UCSD-AML1 (cell line): ENCODE measurements around the gene KRT37.
"Not testable (repeated sequence)": the region's sequence is repeated elsewhere in the genome, so short reads cannot be mapped to it uniquely, and the experiment has no call there.

Experiments
- DNase-seq: peaks from one replicate; lab custom pipeline; 2025; ENCODE audit not compliant: unreplicated experiment; lab: John Stamatoyannopoulos, UW

KRT37 gene

GRCh38 chr17:41437254-41437653, 12.9 kb upstream of the KRT37 start:
- DNase-seq, result no peak

DNA sequence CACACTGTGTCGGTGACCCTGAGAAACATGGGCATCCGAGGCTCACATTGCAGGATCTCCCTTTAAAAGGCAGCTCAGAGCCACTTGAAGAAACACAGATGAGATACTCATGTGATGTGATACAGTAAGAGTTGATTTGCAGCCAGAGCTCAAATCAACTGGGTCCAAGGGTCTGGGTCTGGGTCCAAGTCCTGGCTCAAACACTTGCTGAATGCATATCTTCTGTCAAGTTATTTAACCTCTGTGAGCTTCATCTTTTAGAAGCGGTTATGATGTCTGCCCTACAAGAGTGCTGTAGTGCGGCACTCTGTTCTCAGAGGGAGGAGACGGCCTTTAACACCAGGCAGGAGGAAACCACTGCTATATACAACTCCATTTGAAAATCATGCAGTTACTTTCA, 10.0 kb upstream of the KRT37 start:
- DNase-seq, result no peak

DNA sequence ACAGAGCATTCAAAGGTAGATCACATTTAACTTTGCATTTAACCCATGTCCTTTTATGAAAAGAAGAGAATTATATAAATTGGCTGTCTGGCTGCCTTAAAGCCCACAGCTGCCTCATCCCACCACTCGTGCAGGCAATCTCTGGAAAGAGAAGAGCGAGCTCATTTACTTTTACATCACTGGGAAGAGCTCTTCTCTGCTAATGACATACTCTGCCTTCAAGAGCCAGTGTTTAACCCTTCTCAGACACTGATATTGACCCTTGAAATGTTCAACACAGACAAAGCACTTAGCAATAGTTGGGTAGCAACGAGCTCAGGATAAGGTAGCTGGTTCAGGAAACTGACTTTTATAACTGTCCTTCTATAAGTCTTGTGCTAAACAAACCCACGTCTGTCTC, 9.6 kb upstream of the KRT37 start:
- no peak for DNase-seq

DNA sequence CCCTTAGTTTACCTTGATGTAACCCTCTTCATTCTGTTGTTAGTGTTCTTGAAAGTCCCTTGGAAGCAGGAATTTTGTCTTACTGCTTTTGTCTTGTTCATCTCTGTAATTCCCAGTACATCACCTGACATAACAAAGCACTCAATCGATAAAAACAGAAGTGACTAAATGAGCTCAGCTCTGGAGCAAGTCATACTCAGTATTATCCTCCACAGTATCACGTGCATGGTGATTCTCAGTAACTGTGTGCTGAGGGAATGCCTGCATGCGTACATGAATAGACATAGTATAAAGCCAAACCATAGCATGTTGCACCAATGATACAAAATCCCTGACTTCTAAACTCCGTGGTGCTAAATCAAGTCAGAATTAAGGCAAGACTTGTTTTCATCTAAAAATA, 9.2 kb upstream of the KRT37 start:
- DNase-seq, result no peak

GRCh38 chr17:41430376-41430775, 6.0 kb upstream of the KRT37 start:
- DNase-seq, result not testable (repeated sequence)

DNA sequence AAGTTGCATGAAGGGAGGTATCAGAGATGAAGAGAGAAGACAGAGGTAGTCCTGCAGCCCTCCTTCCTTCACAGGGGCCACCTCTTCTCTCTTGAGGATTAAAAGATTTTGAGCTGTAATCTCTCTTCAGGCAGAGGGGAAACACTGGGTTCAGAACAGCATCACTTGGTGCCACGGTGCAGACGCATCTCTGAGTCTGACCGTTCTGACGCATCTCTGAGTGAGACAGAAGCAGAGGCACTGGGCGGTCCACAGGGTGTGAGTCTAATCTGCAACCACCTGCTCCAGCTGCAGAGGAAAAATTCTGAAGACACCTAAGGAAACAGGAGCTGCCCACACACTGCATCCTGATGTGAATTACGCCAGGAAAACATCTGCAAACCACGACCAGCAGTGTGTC, 5.3 kb upstream of the KRT37 start:
- DNase-seq, result no peak

- DNase-seq, result no peak
Measured at GRCh38 chr17:41428591-41429291, 4.4 kb upstream of the KRT37 start.

- DNase-seq, result not testable (repeated sequence)
Measured at GRCh38 chr17:41422586-41422985, 1.8 kb downstream of the KRT37 start.

DNA sequence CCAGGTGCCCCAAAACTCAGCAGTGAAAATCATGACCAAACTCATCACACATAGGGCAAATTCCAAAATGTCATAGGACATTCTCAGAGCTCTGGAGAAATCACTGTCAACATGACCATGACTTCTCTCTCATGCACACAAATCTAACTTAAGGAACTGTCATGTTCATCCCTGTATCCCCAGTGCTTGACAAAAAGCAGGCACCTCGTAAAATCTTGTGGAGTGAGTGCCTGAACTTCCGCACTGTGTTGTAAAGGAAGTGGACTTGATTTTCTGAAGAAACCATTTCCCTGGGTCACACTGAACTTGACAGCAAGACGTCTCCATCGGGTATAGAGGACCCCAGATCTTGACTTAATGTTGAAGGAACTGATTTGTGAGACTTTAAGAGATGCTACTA, 2.8 kb downstream of the KRT37 start:
- no peak for DNase-seq

- no peak for DNase-seq
Measured at GRCh38 chr17:41421116-41421515, 3.3 kb downstream of the KRT37 start.

DNA sequence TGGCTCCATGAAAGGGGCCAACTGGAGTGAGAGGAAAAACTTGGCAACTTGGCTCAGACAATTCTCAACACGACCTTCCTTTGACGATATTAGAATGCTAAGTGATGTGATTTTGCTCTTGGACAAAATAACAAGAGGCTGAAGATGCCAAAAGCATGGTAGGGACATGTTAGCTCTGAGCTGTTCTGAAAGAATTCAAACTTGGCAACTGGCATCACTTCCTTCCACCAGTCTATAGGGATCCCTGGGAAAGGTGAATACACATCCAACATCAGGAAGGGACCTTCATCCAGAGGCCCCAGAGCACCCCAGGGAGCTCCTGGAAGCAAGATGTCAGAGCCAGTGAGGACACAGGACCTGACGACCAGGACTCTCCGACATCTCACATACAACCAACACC, 4.3 kb downstream of the KRT37 start:
- DNase-seq, result no peak

GRCh38 chr17:41419716-41420115, 4.7 kb downstream of the KRT37 start:
- no peak for DNase-seq

DNA sequence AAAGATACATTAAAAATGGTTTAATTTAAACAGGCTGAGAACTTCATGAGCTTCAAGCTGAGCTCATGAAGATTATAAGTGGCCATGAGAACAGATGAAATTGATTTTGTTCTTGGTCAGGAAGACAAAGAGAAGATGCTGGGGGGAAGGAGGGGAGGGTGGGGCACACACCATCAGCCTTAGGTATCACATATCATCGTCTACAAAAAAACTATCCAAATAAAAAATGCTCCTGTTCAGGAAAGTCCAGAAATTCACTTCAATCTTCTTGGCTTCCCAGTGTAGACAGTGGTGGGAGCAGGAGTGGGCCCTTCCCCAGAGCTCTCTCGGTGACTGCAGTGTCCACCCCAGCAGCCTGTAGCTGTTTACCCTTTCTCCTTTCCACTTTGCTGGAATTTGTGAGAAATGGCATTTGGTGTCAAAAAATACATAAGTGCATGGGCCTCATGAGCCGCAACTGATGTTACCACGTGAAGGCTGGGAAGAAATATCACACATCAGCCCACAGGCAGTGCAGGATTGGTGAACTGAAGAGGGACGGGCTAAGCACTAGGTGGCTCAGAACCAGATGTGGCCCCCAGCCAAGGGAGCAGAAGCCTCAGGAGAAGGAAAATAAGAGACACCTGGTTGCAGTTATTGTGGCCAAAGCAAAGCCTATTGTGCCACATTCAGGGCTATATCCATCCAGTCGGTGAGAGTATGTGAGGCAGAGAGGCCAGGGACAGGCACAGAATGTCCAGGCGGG, 6.1 kb downstream of the KRT37 start:
- no peak for DNase-seq

DNA sequence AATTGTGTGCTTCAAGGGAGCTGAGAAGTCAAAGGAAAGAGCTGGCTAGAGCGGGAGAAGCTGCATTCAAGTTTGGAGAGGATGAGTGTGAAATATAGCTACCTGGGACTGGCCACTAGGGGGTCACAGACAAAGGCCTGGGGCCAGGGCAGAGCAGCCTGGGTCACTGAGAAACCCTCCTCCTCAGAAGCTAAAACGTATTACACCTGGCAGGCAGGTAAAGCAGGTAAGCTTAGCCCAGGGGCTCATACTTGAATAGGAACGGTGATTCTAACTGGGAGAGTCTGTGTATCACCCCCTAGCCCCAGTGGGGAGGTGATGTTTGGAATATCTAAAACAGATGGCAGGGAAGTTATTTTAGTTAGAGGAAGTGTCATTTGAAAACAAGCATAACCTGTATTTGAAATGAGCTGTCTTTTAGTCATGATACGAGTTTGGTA, 6.8 kb downstream of the KRT37 start:
- DNase-seq, result no peak

DNA sequence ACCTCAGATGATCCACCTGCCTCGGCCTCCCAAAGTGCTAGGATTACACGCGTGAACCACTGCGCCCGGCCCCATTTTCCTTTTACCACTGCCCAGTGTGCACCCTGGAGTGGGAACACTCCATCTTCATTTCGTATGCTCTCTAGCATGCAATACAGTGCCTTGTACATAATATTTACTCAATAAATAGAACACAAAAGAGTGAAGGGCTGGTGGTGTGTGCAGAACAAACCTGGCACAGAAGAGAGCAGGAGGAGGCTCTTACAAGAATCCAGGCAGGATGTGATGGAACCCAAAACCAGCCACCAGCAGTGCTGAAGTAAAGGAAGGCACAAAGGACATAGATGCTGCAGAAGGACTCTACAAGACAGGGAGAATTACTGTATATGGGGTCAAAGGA, 7.3 kb downstream of the KRT37 start:
- DNase-seq, result no peak

DNA sequence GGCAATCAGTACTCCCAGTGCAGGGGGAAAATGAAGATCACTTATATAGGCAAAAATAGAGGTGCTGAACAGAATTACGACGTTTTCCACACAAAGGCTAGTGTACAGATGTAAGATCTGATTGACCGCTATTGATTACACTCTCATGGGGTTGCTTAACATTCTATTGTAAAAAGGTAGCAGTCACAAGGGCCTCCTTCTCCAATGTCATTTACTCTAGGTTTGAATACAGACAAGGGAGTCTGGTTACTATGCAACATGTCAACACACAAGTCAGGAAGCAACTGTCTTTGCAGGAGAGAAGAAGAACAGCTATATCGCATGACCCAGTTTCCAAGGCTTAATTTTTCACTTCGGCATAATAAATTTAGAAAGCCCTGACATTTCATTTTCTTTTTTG, 7.9 kb downstream of the KRT37 start:
- no peak for DNase-seq

GRCh38 chr17:41415833-41416335, 8.5 kb downstream of the KRT37 start:
- no peak for DNase-seq

GRCh38 chr17:41415411-41415810, 9.0 kb downstream of the KRT37 start:
- no peak for DNase-seq

DNA sequence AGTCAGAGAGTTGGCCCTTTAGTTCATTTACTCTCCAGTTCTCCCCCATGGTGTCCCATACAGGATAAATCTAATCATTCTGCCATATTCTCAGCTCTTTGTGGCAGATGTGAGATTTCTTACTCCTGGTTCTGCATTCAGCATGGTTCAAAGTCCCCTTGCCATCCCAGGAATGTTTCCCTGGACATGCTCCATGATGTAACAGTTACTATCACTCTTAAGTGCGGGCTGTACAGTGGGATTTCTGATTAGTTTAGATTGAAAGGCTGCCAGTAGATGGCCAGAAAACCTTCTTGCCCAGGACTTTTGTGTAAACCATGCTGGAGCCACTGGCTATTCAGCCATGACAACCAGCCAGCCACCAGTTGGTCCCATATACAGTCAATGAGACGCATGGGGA, 10.4 kb downstream of the KRT37 start:
- DNase-seq, result no peak

DNA sequence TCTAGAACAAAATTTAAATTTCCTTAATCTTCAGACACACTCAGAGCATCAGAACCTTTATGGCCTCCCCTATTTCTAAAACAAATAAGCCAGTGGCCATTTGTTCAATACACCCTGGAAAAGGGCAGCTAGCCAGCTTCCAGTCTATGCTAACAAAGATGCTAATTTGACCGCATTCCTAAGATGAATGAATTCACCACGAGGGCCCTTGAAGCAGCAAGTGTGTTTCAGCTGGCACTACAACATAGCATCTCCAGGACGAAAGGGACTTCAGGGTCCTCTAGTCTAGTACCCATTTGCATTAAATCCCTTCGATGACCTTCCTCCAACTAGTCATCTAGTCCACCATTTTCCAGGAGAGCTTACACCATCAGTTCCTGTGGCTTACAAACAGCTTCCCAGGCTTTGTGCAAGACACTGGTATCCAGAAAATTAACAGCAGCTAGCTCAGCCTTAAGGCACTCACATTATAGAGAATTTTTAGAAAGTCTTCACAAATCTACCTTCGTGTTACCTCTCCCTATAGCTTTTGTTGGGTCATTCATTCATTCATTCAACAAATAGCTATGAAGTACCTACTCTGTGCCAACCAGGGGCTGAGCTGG, 10.9 kb downstream of the KRT37 start:
- DNase-seq, result no peak

- DNase-seq, result no peak
Measured at GRCh38 chr17:41411072-41411840, 13.1 kb downstream of the KRT37 start.
